OCI-LY3 (cell line): ENCODE results near the gene PAX5.

Experiments
- EZH2phosphoT487 ChIP-seq: fragments of 200-600 bp; shearing (Covaris generic); IDR thresholded peaks from 2 replicates; pipeline ENCODE4 v1.6.1; 2018; ENCODE audit warnings: antibody characterized with exemption, mixed run types, low read depth
- TF ChIP-seq, protein P1 (sequence below): fragments of 200-600, 300-600 bp; sonication (generic); IDR thresholded peaks from 2 replicates; pipeline ENCODE4 v1.5.1; 2014; ENCODE audit warnings: antibody characterized with exemption, low read length, low read depth

DNA sequence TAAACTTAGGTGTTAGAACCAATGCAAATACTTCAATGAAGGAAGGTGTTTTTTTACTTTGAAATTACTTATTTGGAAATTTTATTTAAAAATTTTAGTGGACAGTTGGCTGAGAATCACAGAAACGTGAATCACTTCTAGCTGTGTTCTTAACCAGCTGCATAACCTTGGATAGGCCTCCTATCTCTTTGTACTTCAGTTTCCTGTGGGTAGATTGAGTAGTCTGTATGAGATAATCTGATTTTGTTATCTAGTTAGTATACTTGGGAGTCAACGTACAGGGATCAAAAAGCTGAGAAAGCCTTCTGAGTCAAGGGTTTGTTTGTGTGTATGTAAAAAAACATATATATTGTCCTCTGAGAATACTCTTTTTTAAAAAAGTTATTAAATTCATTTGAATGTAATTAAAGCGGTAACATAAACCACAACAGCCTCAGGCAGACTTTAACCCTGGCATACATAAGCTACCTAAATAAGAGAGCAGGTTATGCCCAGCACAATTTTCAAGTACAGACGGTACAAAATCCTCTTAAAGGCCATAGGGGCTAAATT lies 48.2 kb upstream of the PAX5 start:
- TF ChIP-seq, protein P1, sequence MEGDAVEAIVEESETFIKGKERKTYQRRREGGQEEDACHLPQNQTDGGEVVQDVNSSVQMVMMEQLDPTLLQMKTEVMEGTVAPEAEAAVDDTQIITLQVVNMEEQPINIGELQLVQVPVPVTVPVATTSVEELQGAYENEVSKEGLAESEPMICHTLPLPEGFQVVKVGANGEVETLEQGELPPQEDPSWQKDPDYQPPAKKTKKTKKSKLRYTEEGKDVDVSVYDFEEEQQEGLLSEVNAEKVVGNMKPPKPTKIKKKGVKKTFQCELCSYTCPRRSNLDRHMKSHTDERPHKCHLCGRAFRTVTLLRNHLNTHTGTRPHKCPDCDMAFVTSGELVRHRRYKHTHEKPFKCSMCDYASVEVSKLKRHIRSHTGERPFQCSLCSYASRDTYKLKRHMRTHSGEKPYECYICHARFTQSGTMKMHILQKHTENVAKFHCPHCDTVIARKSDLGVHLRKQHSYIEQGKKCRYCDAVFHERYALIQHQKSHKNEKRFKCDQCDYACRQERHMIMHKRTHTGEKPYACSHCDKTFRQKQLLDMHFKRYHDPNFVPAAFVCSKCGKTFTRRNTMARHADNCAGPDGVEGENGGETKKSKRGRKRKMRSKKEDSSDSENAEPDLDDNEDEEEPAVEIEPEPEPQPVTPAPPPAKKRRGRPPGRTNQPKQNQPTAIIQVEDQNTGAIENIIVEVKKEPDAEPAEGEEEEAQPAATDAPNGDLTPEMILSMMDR, result no peak
- TF ChIP-seq EZH2phosphoT487, result no peak
